ENCODE results near the gene MEF2A.

MEF2A gene

GRCh38 chr15:99564221-99565048 is 1.3 kb upstream of the MEF2A start:
- peak; percentile 37 for DNase-seq

- DNase-seq = no peak
These were observed 810 bp upstream of the MEF2A start for GRCh38 chr15:99565049-99565298.

- peak; percentile 32 for DNase-seq
These were observed 543 bp downstream of the MEF2A start for GRCh38 chr15:99566157-99566897.

GRCh38 chr15:99568625-99569352 is 3.0 kb downstream of the MEF2A start:
- DNase-seq = no peak

- no peak for DNase-seq
These were observed 5.5 kb downstream of the MEF2A start for GRCh38 chr15:99571299-99571698.

GRCh38 chr15:99574048-99574447 is 8.3 kb downstream of the MEF2A start:
- DNase-seq = no peak

- no peak for DNase-seq
These were observed 8.7 kb downstream of the MEF2A start for GRCh38 chr15:99574502-99574901.

- DNase-seq = no peak
These were observed 13.0 kb downstream of the MEF2A start for GRCh38 chr15:99578809-99579208.

- DNase-seq = no peak
These were observed 14.3 kb downstream of the MEF2A start for GRCh38 chr15:99580076-99580475.

GRCh38 chr15:99582508-99582960 is 16.8 kb downstream of the MEF2A start:
- no peak for DNase-seq

GRCh38 chr15:99584081-99584600 is 18.4 kb downstream of the MEF2A start:
- DNase-seq = no peak

GRCh38 chr15:99586121-99586520 is 20.3 kb downstream of the MEF2A start:
- DNase-seq = no peak

- no peak for DNase-seq
These were observed 24.0 kb downstream of the MEF2A start for GRCh38 chr15:99589801-99590200.

GRCh38 chr15:99590913-99591646 is 25.3 kb downstream of the MEF2A start:
- no peak for DNase-seq

GRCh38 chr15:99592145-99592791 is 26.5 kb downstream of the MEF2A start:
- no peak for DNase-seq

GRCh38 chr15:99593070-99593469 is 27.3 kb downstream of the MEF2A start:
- DNase-seq = no peak

GRCh38 chr15:99594916-99595315 is 29.1 kb downstream of the MEF2A start:
- no peak for DNase-seq

GRCh38 chr15:99598296-99598695 is 32.5 kb downstream of the MEF2A start:
- DNase-seq = no peak

GRCh38 chr15:99603828-99604227 is 38.0 kb downstream of the MEF2A start:
- no peak for DNase-seq

- DNase-seq = no peak
These were observed 39.1 kb downstream of the MEF2A start for GRCh38 chr15:99604865-99605264.

GRCh38 chr15:99605490-99605931 is 39.7 kb downstream of the MEF2A start:
- DNase-seq = no peak

GRCh38 chr15:99605990-99606389 is 40.2 kb downstream of the MEF2A start:
- no peak for DNase-seq
